ENCODE results near the gene PDE11A. TPM values are rescaled to one million over a fixed set of nuclear protein-coding genes. Genes with fewer than 3 reads are reported as not detected.

Gene PDE11A
- polyA plus RNA-seq, 1 donor, result 1.5 TPM

- DNase-seq, result no peak
- H3K4me3 ChIP-seq (ENCODE audit: low read length), result no peak overlapping the region
- WGBS (ENCODE audit: insufficient coverage, low lambda C conversion rate), result 100% methylated on average over 1 of the region's 2 CpGs
These were observed 343.7 kb downstream of the PDE11A start for GRCh38 chr2:177728920-177729319.

GRCh38 chr2:177728399-177728765, 344.2 kb downstream of the PDE11A start:
- Histone ChIP-seq H3K27ac (ENCODE audit: low read length) (no peak overlapping the region), H3K36me3 (ENCODE audit: control insufficient read depth, insufficient read depth, low read length) (no peaks in the 10 kb centered on the region), H3K27me3 (ENCODE audit: control insufficient read depth, insufficient read depth, low read length) (no peaks in the 10 kb centered on the region), H3K9me3 (ENCODE audit: control insufficient read depth, low read depth, low read length) (no peaks in the 10 kb centered on the region), H3K4me1 (ENCODE audit: control insufficient read depth, insufficient read depth, low read length) (no peaks in the 10 kb centered on the region), H3K4me3 (ENCODE audit: low read length) (no peak overlapping the region)
- WGBS (ENCODE audit: insufficient coverage, low lambda C conversion rate), result 60% methylated on average over 1 of the region's 4 CpGs
- no peak for DNase-seq

More at GRCh38 chr2:177728920-177729319, 343.7 kb downstream of the PDE11A start:
- H3K27ac ChIP-seq (ENCODE audit: low read length), result no peak overlapping the region
- H3K4me1 ChIP-seq (ENCODE audit: control insufficient read depth, insufficient read depth, low read length), result no peaks in the 10 kb centered on the region
- H3K36me3 ChIP-seq (ENCODE audit: control insufficient read depth, insufficient read depth, low read length), result no peaks in the 10 kb centered on the region
- no peaks in the 10 kb centered on the region for H3K27me3 ChIP-seq (ENCODE audit: control insufficient read depth, insufficient read depth, low read length)
- no peaks in the 10 kb centered on the region for H3K9me3 ChIP-seq (ENCODE audit: control insufficient read depth, low read depth, low read length)

GRCh38 chr2:177727577-177728398, 344.8 kb downstream of the PDE11A start:
- Histone ChIP-seq H3K36me3 (ENCODE audit: control insufficient read depth, insufficient read depth, low read length) (no peaks in the 10 kb centered on the region), H3K9me3 (ENCODE audit: control insufficient read depth, low read depth, low read length) (no peaks in the 10 kb centered on the region), H3K4me3 (ENCODE audit: low read length) (no peak overlapping the region), H3K4me1 (ENCODE audit: control insufficient read depth, insufficient read depth, low read length) (no peaks in the 10 kb centered on the region), H3K27ac (ENCODE audit: low read length) (no peak overlapping the region), H3K27me3 (ENCODE audit: control insufficient read depth, insufficient read depth, low read length) (no peaks in the 10 kb centered on the region)
- DNase-seq, result no peak
- WGBS (ENCODE audit: insufficient coverage, low lambda C conversion rate), result no CpG with 5 or more reads among the region's 13 CpGs

- Histone ChIP-seq H3K4me1 (ENCODE audit: control insufficient read depth, insufficient read depth, low read length) (no peaks in the 10 kb centered on the region), H3K4me3 (ENCODE audit: low read length) (no peak overlapping the region), H3K36me3 (ENCODE audit: control insufficient read depth, insufficient read depth, low read length) (no peaks in the 10 kb centered on the region), H3K27ac (ENCODE audit: low read length) (no peak overlapping the region), H3K9me3 (ENCODE audit: control insufficient read depth, low read depth, low read length) (no peaks in the 10 kb centered on the region), H3K27me3 (ENCODE audit: control insufficient read depth, insufficient read depth, low read length) (no peaks in the 10 kb centered on the region)
- no CpG with 5 or more reads among the region's 5 CpGs for WGBS (ENCODE audit: insufficient coverage, low lambda C conversion rate)
- no peak for DNase-seq
These were observed 345.6 kb downstream of the PDE11A start for GRCh38 chr2:177726931-177727348.

GRCh38 chr2:177724398-177725287, 347.9 kb downstream of the PDE11A start:
- H3K27me3 ChIP-seq (ENCODE audit: control insufficient read depth, insufficient read depth, low read length), result no peaks in the 10 kb centered on the region
- H3K4me3 ChIP-seq (ENCODE audit: low read length), result no peak overlapping the region
- no peaks in the 10 kb centered on the region for H3K36me3 ChIP-seq (ENCODE audit: control insufficient read depth, insufficient read depth, low read length)
- H3K4me1 ChIP-seq (ENCODE audit: control insufficient read depth, insufficient read depth, low read length), result no peaks in the 10 kb centered on the region
- WGBS (ENCODE audit: insufficient coverage, low lambda C conversion rate), result 20% methylated on average over 2 of the region's 10 CpGs
- no peak overlapping the region for H3K27ac ChIP-seq (ENCODE audit: low read length)
- DNase-seq, result peak; percentile 31 to 37
- no peaks in the 10 kb centered on the region for H3K9me3 ChIP-seq (ENCODE audit: control insufficient read depth, low read depth, low read length)

- H3K36me3 ChIP-seq (ENCODE audit: control insufficient read depth, insufficient read depth, low read length), result no peaks in the 10 kb centered on the region
- H3K27me3 ChIP-seq (ENCODE audit: control insufficient read depth, insufficient read depth, low read length), result no peaks in the 10 kb centered on the region
- no peak for DNase-seq
- WGBS (ENCODE audit: insufficient coverage, low lambda C conversion rate), result no CpG with 5 or more reads among the region's 3 CpGs
- H3K4me1 ChIP-seq (ENCODE audit: control insufficient read depth, insufficient read depth, low read length), result no peaks in the 10 kb centered on the region
- H3K4me3 ChIP-seq (ENCODE audit: low read length), result no peak overlapping the region
- H3K9me3 ChIP-seq (ENCODE audit: control insufficient read depth, low read depth, low read length), result no peaks in the 10 kb centered on the region
- H3K27ac ChIP-seq (ENCODE audit: low read length), result no peak overlapping the region
These were observed 349.3 kb downstream of the PDE11A start for GRCh38 chr2:177723235-177723634.

GRCh38 chr2:177721818-177722567, 350.6 kb downstream of the PDE11A start:
- no peaks in the 10 kb centered on the region for H3K36me3 ChIP-seq (ENCODE audit: control insufficient read depth, insufficient read depth, low read length)
- WGBS (ENCODE audit: insufficient coverage, low lambda C conversion rate), result 44% methylated on average over 9 of the region's 11 CpGs
- H3K27ac ChIP-seq (ENCODE audit: low read length), result no peak overlapping the region
- no peaks in the 10 kb centered on the region for H3K9me3 ChIP-seq (ENCODE audit: control insufficient read depth, low read depth, low read length)
- no peaks in the 10 kb centered on the region for H3K4me1 ChIP-seq (ENCODE audit: control insufficient read depth, insufficient read depth, low read length)
- no peak for DNase-seq
- H3K4me3 ChIP-seq (ENCODE audit: low read length), result no peak overlapping the region
- no peaks in the 10 kb centered on the region for H3K27me3 ChIP-seq (ENCODE audit: control insufficient read depth, insufficient read depth, low read length)

- Histone ChIP-seq H3K27me3 (ENCODE audit: control insufficient read depth, insufficient read depth, low read length) (no peaks in the 10 kb centered on the region), H3K36me3 (ENCODE audit: control insufficient read depth, insufficient read depth, low read length) (no peaks in the 10 kb centered on the region), H3K4me1 (ENCODE audit: control insufficient read depth, insufficient read depth, low read length) (no peaks in the 10 kb centered on the region), H3K27ac (ENCODE audit: low read length) (no peak overlapping the region), H3K4me3 (ENCODE audit: low read length) (no peak overlapping the region), H3K9me3 (ENCODE audit: control insufficient read depth, low read depth, low read length) (no peaks in the 10 kb centered on the region)
- no peak for DNase-seq
- WGBS (ENCODE audit: insufficient coverage, low lambda C conversion rate), result no CpG with 5 or more reads among the region's 2 CpGs
These were observed 351.5 kb downstream of the PDE11A start for GRCh38 chr2:177721087-177721486.

GRCh38 chr2:177717831-177718618, 354.6 kb downstream of the PDE11A start:
- Histone ChIP-seq H3K36me3 (ENCODE audit: control insufficient read depth, insufficient read depth, low read length) (no peaks in the 10 kb centered on the region), H3K4me1 (ENCODE audit: control insufficient read depth, insufficient read depth, low read length) (no peaks in the 10 kb centered on the region), H3K27me3 (ENCODE audit: control insufficient read depth, insufficient read depth, low read length) (no peaks in the 10 kb centered on the region), H3K27ac (ENCODE audit: low read length) (no peak overlapping the region), H3K9me3 (ENCODE audit: control insufficient read depth, low read depth, low read length) (no peaks in the 10 kb centered on the region), H3K4me3 (ENCODE audit: low read length) (no peak overlapping the region)
- DNase-seq, result no peak
- WGBS (ENCODE audit: insufficient coverage, low lambda C conversion rate), result no CpG with 5 or more reads among the region's 3 CpGs

Data from large intestine (tissue), 3 donors.